Osteoblast (primary cell): ENCODE results near the gene FXR2. TPM values are rescaled to one million over a fixed set of nuclear protein-coding genes. Genes with fewer than 3 reads are reported as not detected.

Experiments used
- DNase-seq: peaks from one replicate; pipeline ENCODE4 v3.0.0; 2011; ENCODE audit warnings: low spot score, mixed read lengths; ENCODE audit not compliant: insufficient read length; ENCODE audit errors: missing footprints
- H2AFZ ChIP-seq: 2 replicates; pipeline ENCODE4 v1.6.0; 2011; ENCODE audit warnings: mild to moderate bottlenecking, low read length
- H3K27ac ChIP-seq: 2 replicates; pipeline ENCODE4 v1.5.1; 2011; ENCODE audit warnings: mild to moderate bottlenecking, low read depth, low read length, moderate library complexity
- H3K27me3 ChIP-seq: 2 replicates; pipeline ENCODE4 v1.6.0; 2012; ENCODE audit warnings: mild to moderate bottlenecking, control low read depth, inconsistent platforms, low read length, moderate library complexity; ENCODE audit not compliant: insufficient read depth
- H3K36me3 ChIP-seq: 2 replicates; pipeline ENCODE4 v1.5.1; 2011; ENCODE audit warnings: mild to moderate bottlenecking, low read length, control low read depth, moderate library complexity; ENCODE audit not compliant: insufficient read depth
- H3K4me1 ChIP-seq: 2 replicates; pipeline ENCODE4 v1.5.1; 2011; ENCODE audit warnings: mild to moderate bottlenecking, low read length, control low read depth, moderate library complexity; ENCODE audit not compliant: insufficient read depth
- H3K4me2 ChIP-seq: 2 replicates; pipeline ENCODE4 v1.6.0; 2011; ENCODE audit warnings: mild to moderate bottlenecking, low read length; ENCODE audit not compliant: insufficient read depth
- H3K4me3 ChIP-seq: fragments of 200-600 bp; sonication (generic); 3 replicates; pipeline ENCODE4 v1.5.1; 2012; ENCODE audit warnings: mild to moderate bottlenecking, low read length, inconsistent platforms; ENCODE audit not compliant: insufficient read depth
- H3K79me2 ChIP-seq: 2 replicates; pipeline ENCODE4 v1.6.0; 2012; ENCODE audit warnings: mild to moderate bottlenecking, low read length, control low read depth, inconsistent platforms; ENCODE audit not compliant: insufficient read depth
- H3K9me3 ChIP-seq: 2 replicates; pipeline ENCODE4 v1.5.1; 2011; ENCODE audit warnings: low read depth, low read length, control low read depth
- H4K20me1 ChIP-seq: 2 replicates; pipeline ENCODE4 v1.6.0; 2012; ENCODE audit warnings: mild to moderate bottlenecking, low read length, control low read depth; ENCODE audit not compliant: insufficient read depth
- CTCF ChIP-seq: IDR thresholded peaks from 2 replicates; pipeline ENCODE4 v1.5.1; 2011; ENCODE audit warnings: mild to moderate bottlenecking, low read depth, low read length, moderate library complexity; ENCODE audit errors: extremely low read depth
- total RNA-seq: library from RNA; depleted of rRNA; stranded (reverse); fragments of >200 nt; gene quantifications from 2 replicates; pipeline ENCODE4 v1.2.3, GENCODE V29; 2012

FXR2 gene
- total RNA-seq, 1 donor, result 42.7 TPM

- Histone ChIP-seq H3K4me1 (peaks cover 32% of the 10 kb centered on the region), H3K27ac (peak overlapping the region; percentile 97), H3K79me2 (peaks cover 79% of the 10 kb centered on the region), H3K27me3 (no peaks in the 10 kb centered on the region), H4K20me1 (peaks cover 51% of the 10 kb centered on the region), H3K4me3 (peak overlapping the region; percentile 87), H3K9me3 (no peaks in the 10 kb centered on the region), H3K36me3 (peaks cover 71% of the 10 kb centered on the region), H2AFZ (no peak overlapping the region), H3K4me2 (peak overlapping the region; percentile 99)
- TF ChIP-seq CTCF, result no peak
- DNase-seq, result peak; percentile 99
Observed at GRCh38 chr17:7572588-7573323, 41.9 kb downstream of the FXR2 start.

- Histone ChIP-seq H3K4me3 (peak overlapping the region; percentile 76), H3K9me3 (no peaks in the 10 kb centered on the region), H4K20me1 (peaks cover 46% of the 10 kb centered on the region), H3K4me2 (peak overlapping the region; percentile 99), H3K79me2 (peaks cover 78% of the 10 kb centered on the region), H3K27me3 (no peaks in the 10 kb centered on the region), H3K4me1 (peaks cover 31% of the 10 kb centered on the region), H3K27ac (peak overlapping the region; percentile 97), H3K36me3 (peaks cover 70% of the 10 kb centered on the region), H2AFZ (peak overlapping the region; percentile 74)
- no peak for DNase-seq
- no peak for TF ChIP-seq CTCF
Observed at GRCh38 chr17:7572338-7572587, 42.4 kb downstream of the FXR2 start.

GRCh38 chr17:7570351-7570750 is 44.3 kb downstream of the FXR2 start:
- Histone ChIP-seq H3K9me3 (no peaks in the 10 kb centered on the region), H3K36me3 (peaks cover 69% of the 10 kb centered on the region), H3K4me3 (no peak overlapping the region), H3K4me2 (no peak overlapping the region), H3K79me2 (peaks cover 70% of the 10 kb centered on the region), H3K4me1 (peaks cover 20% of the 10 kb centered on the region), H2AFZ (no peak overlapping the region), H3K27ac (no peak overlapping the region), H3K27me3 (no peaks in the 10 kb centered on the region), H4K20me1 (peaks cover 28% of the 10 kb centered on the region)
- DNase-seq, result no peak
- no peak for TF ChIP-seq CTCF

- Histone ChIP-seq H3K4me2 (no peak overlapping the region), H3K4me3 (no peak overlapping the region), H4K20me1 (peaks cover 26% of the 10 kb centered on the region), H3K79me2 (peaks cover 70% of the 10 kb centered on the region), H3K4me1 (peaks cover 13% of the 10 kb centered on the region), H3K36me3 (peaks cover 69% of the 10 kb centered on the region), H3K9me3 (no peaks in the 10 kb centered on the region), H3K27ac (no peak overlapping the region), H3K27me3 (no peaks in the 10 kb centered on the region), H2AFZ (no peak overlapping the region)
- no peak for DNase-seq
- TF ChIP-seq CTCF, result no peak
Observed at GRCh38 chr17:7569571-7569970, 45.1 kb downstream of the FXR2 start.
